Gastrocnemius medialis (tissue), 4 donors: ENCODE data around the gene CHST1. TPM values are rescaled to one million over a fixed set of nuclear protein-coding genes. Genes with fewer than 3 reads are reported as not detected.

Experiments used
- ATAC-seq, 2 donors: fragments of 150-250 bp; one replicate each; pipeline ENCODE4 v1.9.1; 2016
- DNase-seq, 2 donors: peaks; one replicate each; pipeline ENCODE4 v3.0.0-alpha.2; 2019
- H3K27ac ChIP-seq, 4 donors: fragments of 200-600 bp; sonication (generic); 1 replicate in 1 of 4; 2 replicates in 3 of 4; pipeline ENCODE4 v1.5.1; 2016 to 2018; ENCODE audit warnings: mild to moderate bottlenecking in 2 of 4, moderate library complexity in 1 of 4
- H3K27me3 ChIP-seq, 3 donors: fragments of 200-600 bp; sonication (generic) in 2 of 3; 1 replicate in 1 of 3; 2 replicates in 2 of 3; pipeline versions ENCODE4 v1.5.1 to v1.6.0; 2016 to 2019; ENCODE audit warnings: mild to moderate bottlenecking in 1 of 3, moderate library complexity in 1 of 3
- H3K36me3 ChIP-seq, 2 donors: fragments of 200-600 bp; sonication (generic) in 1 of 2; one replicate each; pipeline ENCODE4 v1.5.1; 2017 to 2018
- H3K4me1 ChIP-seq, 2 donors: fragments of 200-600 bp; sonication (generic) in 1 of 2; one replicate each; pipeline ENCODE4 v1.5.1; 2016 to 2017; ENCODE audit warnings: mild to moderate bottlenecking in 2 of 2
- H3K4me3 ChIP-seq, 4 donors: fragments of 200-600 bp; sonication (generic) in 3 of 4; 1 replicate in 1 of 4; 2 replicates in 3 of 4; pipeline ENCODE4 v1.5.1; 2016 to 2019; ENCODE audit warnings: mild to moderate bottlenecking in 2 of 4
- H3K9me3 ChIP-seq, 3 donors: fragments of 200-600 bp; sonication (generic) in 2 of 3; 1 replicate in 1 of 3; 2 replicates in 2 of 3; pipeline ENCODE4 v1.5.1; 2016 to 2019
- POLR2A ChIP-seq, 2 donors: fragments of 450-650 bp; IDR thresholded peaks; one replicate each; pipeline ENCODE4 v1.6.1; 2017; ENCODE audit warnings: antibody characterized with exemption in 2 of 2, mild to moderate bottlenecking in 2 of 2, moderate library complexity in 2 of 2
- in situ Hi-C, 4 donors: fragments of 200-750 bp; cut with MboI; loops; one replicate each; pipeline versions ENCODE4 v1.15.0 to v1.8.0; 2017; ENCODE audit warnings: low sequenced_read_pairs in 4 of 4
- intact Hi-C: fragments of 100-400 bp; cut with DNase I; formaldehyde crosslinking; loops from one replicate; pipeline ENCODE4 v1.15.1; 2023; ENCODE audit warnings: low total_unique reads
- total RNA-seq, 4 donors: library from RNA; depleted of rRNA; stranded (reverse); fragments of >200 nt; gene quantifications; one replicate each; pipeline versions ENCODE4 v1.1.0 to v1.2.3, GENCODE V29; 2016
- TF ChIP-seq, protein P1 (sequence below), 5 experiments: fragments of 450-650 bp in 3 of 5; fragments of 200-600 bp in 2 of 5; sonication (generic) in 2 of 5; IDR thresholded peaks in 4 of 5; conservative IDR thresholded peaks in 1 of 5; 1 replicate in 4 of 5; 2 replicates in 1 of 5; pipeline ENCODE4 v1.5.1; 2016 to 2019; ENCODE audit warnings: antibody characterized with exemption in 5 of 5, mild to moderate bottlenecking in 3 of 5, moderate library complexity in 3 of 5

The CHST1 gene
- total RNA-seq, 4 donors from 2014 or later: 4.5 to 5.6 (median 5.0) TPM

DNA sequence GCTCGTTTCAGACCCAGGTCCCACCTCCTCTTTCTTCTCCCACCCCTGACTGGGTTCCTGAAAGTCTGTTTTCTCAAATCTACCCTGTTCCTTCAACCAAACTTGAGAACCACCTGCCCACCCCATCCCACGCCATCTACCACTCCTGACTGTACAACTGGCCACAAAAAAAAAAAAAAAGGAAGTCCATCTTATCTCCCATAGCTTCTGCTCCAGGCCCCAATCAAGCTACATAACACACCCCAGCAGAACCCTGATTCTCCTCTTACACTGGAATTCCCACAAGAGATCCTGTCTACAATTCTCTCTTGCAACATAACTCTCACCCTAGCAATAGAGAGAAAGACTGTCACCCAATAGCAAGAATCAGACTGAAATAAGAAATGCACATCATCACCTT is 39.2 kb upstream of the CHST1 start:
- DNase-seq (no peak), ATAC-seq (no peak)
- in situ Hi-C loops: no loop called here
- H3K27ac ChIP-seq: no peak overlapping the region
- H3K36me3 ChIP-seq: no peaks in the 10 kb centered on the region
- TF ChIP-seq POLR2A (IDR thresholded peaks at IDR 0.05): no peak
- TF ChIP-seq, protein P1, sequence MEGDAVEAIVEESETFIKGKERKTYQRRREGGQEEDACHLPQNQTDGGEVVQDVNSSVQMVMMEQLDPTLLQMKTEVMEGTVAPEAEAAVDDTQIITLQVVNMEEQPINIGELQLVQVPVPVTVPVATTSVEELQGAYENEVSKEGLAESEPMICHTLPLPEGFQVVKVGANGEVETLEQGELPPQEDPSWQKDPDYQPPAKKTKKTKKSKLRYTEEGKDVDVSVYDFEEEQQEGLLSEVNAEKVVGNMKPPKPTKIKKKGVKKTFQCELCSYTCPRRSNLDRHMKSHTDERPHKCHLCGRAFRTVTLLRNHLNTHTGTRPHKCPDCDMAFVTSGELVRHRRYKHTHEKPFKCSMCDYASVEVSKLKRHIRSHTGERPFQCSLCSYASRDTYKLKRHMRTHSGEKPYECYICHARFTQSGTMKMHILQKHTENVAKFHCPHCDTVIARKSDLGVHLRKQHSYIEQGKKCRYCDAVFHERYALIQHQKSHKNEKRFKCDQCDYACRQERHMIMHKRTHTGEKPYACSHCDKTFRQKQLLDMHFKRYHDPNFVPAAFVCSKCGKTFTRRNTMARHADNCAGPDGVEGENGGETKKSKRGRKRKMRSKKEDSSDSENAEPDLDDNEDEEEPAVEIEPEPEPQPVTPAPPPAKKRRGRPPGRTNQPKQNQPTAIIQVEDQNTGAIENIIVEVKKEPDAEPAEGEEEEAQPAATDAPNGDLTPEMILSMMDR (IDR thresholded peaks at IDR 0.05 in 4 of 5, conservative IDR thresholded peaks at IDR 0.05 in 1 of 5): no peak
- intact Hi-C loops: no loop called here
- peaks cover 0 to 4% (median 3%) of the 10 kb centered on the region in 3 donors for H3K27me3 ChIP-seq
- H3K4me1 ChIP-seq: no peaks in the 10 kb centered on the region
- H3K9me3 ChIP-seq: no peaks in the 10 kb centered on the region
- no peak overlapping the region for H3K4me3 ChIP-seq

DNA sequence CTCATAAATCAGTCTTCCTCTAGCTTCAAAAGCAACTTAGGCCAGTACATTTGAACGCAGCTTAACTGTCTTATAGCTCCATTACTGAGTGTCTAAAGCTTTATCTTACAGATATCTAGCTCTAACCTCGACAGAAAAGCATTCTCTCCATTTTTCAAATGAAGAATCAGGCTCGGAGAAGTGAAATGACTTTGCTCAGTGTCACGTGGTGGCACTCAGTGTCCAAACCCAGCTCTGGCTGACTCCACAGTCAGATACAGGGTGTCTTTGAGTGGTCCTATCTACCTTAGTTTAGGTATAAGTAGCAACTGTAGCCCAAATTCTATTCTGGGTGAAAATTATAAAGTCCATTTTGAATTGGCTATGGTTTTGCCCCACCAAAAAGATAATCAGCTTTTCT is 38.7 kb upstream of the CHST1 start:
- no peaks in the 10 kb centered on the region for H3K4me1 ChIP-seq
- H3K9me3 ChIP-seq: no peaks in the 10 kb centered on the region
- no peak overlapping the region for H3K27ac ChIP-seq
- DNase-seq: no peak
- H3K36me3 ChIP-seq: no peaks in the 10 kb centered on the region
- H3K27me3 ChIP-seq: peaks cover 0 to 4% (median 3%) of the 10 kb centered on the region in 3 donors
- ATAC-seq: no peak
- intact Hi-C loops: no loop called here
- in situ Hi-C loops: no loop called here
- TF ChIP-seq POLR2A (IDR thresholded peaks at IDR 0.05): no peak
- TF ChIP-seq, protein P1 (IDR thresholded peaks at IDR 0.05 in 4 of 5, conservative IDR thresholded peaks at IDR 0.05 in 1 of 5): no peak
- H3K4me3 ChIP-seq: no peak overlapping the region

DNA sequence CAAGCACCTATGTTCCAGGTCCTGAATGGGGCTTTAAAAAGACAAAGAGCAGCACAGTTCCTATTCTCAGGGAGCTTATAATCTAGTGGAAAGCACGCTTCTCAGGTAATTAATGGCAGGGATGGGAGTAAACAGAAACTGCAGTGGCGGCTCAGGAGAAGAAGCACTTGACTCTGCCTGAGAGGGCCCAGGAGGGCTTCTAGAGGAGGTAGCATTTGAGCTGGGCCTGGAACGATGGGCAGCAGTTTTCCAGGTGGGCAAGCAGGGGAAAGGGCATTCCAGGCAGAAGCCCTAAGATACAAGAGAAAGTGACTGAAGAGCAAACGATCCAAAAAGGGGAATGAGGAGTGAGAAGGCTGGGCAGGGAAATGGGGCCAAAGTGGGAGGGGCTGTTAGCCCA is 37.1 kb upstream of the CHST1 start:
- H3K4me1 ChIP-seq: no peaks in the 10 kb centered on the region
- no peak overlapping the region for H3K4me3 ChIP-seq
- no peaks in the 10 kb centered on the region for H3K9me3 ChIP-seq
- H3K36me3 ChIP-seq: no peaks in the 10 kb centered on the region
- no peak overlapping the region for H3K27ac ChIP-seq
- in situ Hi-C loops (no loop called here), intact Hi-C loops (no loop called here)
- ATAC-seq (no peak), DNase-seq (no peak)
- TF ChIP-seq POLR2A (IDR thresholded peaks at IDR 0.05): no peak
- TF ChIP-seq, protein P1 (IDR thresholded peaks at IDR 0.05 in 4 of 5, conservative IDR thresholded peaks at IDR 0.05 in 1 of 5): no peak
- H3K27me3 ChIP-seq: no peaks in the 10 kb centered on the region

DNA sequence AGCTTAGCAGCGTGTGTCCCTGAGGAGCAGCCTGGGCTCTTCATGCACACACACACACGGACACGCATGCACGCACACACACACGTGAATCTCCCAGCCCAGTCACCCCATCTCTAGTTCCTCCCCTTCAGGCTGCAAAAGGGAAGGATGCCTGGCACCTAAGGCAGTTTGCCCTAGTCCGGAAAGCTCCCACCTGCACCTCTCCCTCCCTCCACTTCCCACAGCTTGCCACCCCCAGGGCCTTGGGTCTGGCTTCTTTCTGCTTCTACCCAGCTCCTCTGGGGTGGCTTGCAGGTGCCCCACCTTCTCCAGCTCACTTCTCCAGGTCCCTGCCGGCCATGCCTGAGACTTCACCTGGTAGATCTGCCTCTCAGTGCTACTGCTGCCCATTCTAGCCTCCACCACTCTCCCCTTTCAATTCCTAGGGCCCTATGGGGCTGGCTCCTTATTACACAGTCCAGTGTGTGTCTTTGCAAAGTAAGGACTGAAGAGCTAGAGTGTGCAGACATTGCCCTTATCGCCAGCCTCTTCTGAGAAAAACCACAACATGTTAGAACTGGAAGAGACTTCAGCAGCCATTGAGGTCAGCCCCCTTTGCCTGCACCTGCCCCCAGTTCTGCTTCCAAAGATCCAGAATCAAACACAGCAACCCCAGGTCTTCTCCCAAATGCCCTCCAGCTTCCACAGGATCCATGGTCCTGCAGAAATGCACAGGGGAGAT is 33.5 kb upstream of the CHST1 start:
- DNase-seq: no peak
- in situ Hi-C loops (no loop called here), intact Hi-C loops (no loop called here)
- H3K36me3 ChIP-seq: no peaks in the 10 kb centered on the region
- no peak overlapping the region for H3K27ac ChIP-seq
- TF ChIP-seq POLR2A (IDR thresholded peaks at IDR 0.05): no peak
- TF ChIP-seq, protein P1 (IDR thresholded peaks at IDR 0.05 in 4 of 5, conservative IDR thresholded peaks at IDR 0.05 in 1 of 5): no peak
- no peak overlapping the region for H3K4me3 ChIP-seq
- H3K9me3 ChIP-seq: no peaks in the 10 kb centered on the region
- no peaks in the 10 kb centered on the region for H3K27me3 ChIP-seq
- H3K4me1 ChIP-seq: no peaks in the 10 kb centered on the region
- no peak for ATAC-seq
